Mammary epithelial cell (primary cell): Measurements from ENCODE around the gene RGS16.

Experiments
- CTCF ChIP-seq, 2 donors: IDR thresholded peaks in 1 of 2; conservative IDR thresholded peaks in 1 of 2; 2 replicates each; pipeline ENCODE4 v1.5.1; 2011 to 2012; ENCODE audit warnings: inconsistent platforms in 2 of 2, low read length in 2 of 2, mild to moderate bottlenecking in 2 of 2, control low read depth in 1 of 2, low read depth in 1 of 2; ENCODE audit not compliant: insufficient read depth in 1 of 2; ENCODE audit errors: extremely low read depth in 1 of 2
- EZH2 ChIP-seq: IDR thresholded peaks from 2 replicates; pipeline ENCODE4 v1.6.1; 2012; ENCODE audit warnings: low read length, inconsistent platforms, borderline replicate concordance

GRCh38 chr1:182644886-182645285, 40.7 kb upstream of the RGS16 start:
- TF ChIP-seq CTCF (conservative IDR thresholded peaks at IDR 0.05 in 1 of 2, IDR thresholded peaks at IDR 0.05 in 1 of 2; ENCODE audit: extremely low read depth in 1 of 2, insufficient read depth in 1 of 2, low read depth in 1 of 2, low read length in 2 of 2): no peak
- TF ChIP-seq EZH2: no peak
